PFSK-1 (cell line): ENCODE data around the gene CTU1.

Source experiments
- FOXP2 ChIP-seq: optimal IDR thresholded peaks from 2 replicates; pipeline ENCODE3; 2011; ENCODE audit warnings: borderline replicate concordance, control low read depth, inconsistent platforms; ENCODE audit not compliant: insufficient read depth; ENCODE audit errors: extremely low read length, extremely low read depth
- POLR2AphosphoS5 ChIP-seq: IDR thresholded peaks from 2 replicates; pipeline ENCODE4 v1.6.1; 2012; ENCODE audit warnings: low read depth, mild to moderate bottlenecking, control low read depth, low read length, moderate library complexity
- REST ChIP-seq, 2 experiments: IDR thresholded peaks; 2 replicates each; pipeline versions ENCODE4 v1.6.1 to v1.8.0; 2011 to 2012; ENCODE audit warnings: low read depth in 2 of 2, low read length in 2 of 2, control low read depth in 1 of 2, inconsistent platforms in 1 of 2, mild to moderate bottlenecking in 1 of 2, moderate library complexity in 1 of 2; ENCODE audit not compliant: insufficient read depth in 1 of 2
- SIN3A ChIP-seq: IDR thresholded peaks from 2 replicates; pipeline ENCODE4 v1.6.1; 2012; ENCODE audit warnings: mild to moderate bottlenecking, low read length, moderate library complexity, borderline replicate concordance; ENCODE audit not compliant: insufficient read depth
- TAF1 ChIP-seq: IDR thresholded peaks from 2 replicates; pipeline ENCODE4 v1.6.1; 2012; ENCODE audit warnings: low read length, control low read depth, borderline replicate concordance; ENCODE audit not compliant: insufficient read depth

The CTU1 gene

GRCh38 chr19:51147663-51148062 lies 39.5 kb upstream of the CTU1 start:
- TF ChIP-seq REST (IDR thresholded peaks at IDR 0.05; ENCODE audit: insufficient read depth in 1 of 2, low read depth in 2 of 2, low read length in 2 of 2) (no peak), POLR2AphosphoS5 (no peak), TAF1 (no peak), SIN3A (no peak), FOXP2 (no peak)

- TF ChIP-seq SIN3A, result no peak
- no peak for TF ChIP-seq FOXP2
- TF ChIP-seq POLR2AphosphoS5, result no peak
- no peak for TF ChIP-seq TAF1
Observed at GRCh38 chr19:51146751-51147150, 38.5 kb upstream of the CTU1 start.

- no peak for TF ChIP-seq FOXP2
- no peak for TF ChIP-seq POLR2AphosphoS5
- TF ChIP-seq SIN3A, result no peak
- no peak for TF ChIP-seq TAF1
- no peak for TF ChIP-seq REST (IDR thresholded peaks at IDR 0.05; ENCODE audit: insufficient read depth in 1 of 2, low read depth in 2 of 2, low read length in 2 of 2)
Observed at GRCh38 chr19:51145916-51146493, 37.8 kb upstream of the CTU1 start.

GRCh38 chr19:51144482-51145045 lies 36.4 kb upstream of the CTU1 start:
- TF ChIP-seq SIN3A (no peak), TAF1 (no peak), FOXP2 (no peak), REST (IDR thresholded peaks at IDR 0.05; ENCODE audit: insufficient read depth in 1 of 2, low read depth in 2 of 2, low read length in 2 of 2) (no peak), POLR2AphosphoS5 (no peak)

- TF ChIP-seq POLR2AphosphoS5, result no peak
- TF ChIP-seq SIN3A, result no peak
- no peak for TF ChIP-seq REST (IDR thresholded peaks at IDR 0.05; ENCODE audit: insufficient read depth in 1 of 2, low read depth in 2 of 2, low read length in 2 of 2)
- no peak for TF ChIP-seq TAF1
- no peak for TF ChIP-seq FOXP2
Observed at GRCh38 chr19:51143486-51143885, 35.3 kb upstream of the CTU1 start.
